ENCODE results near the gene KRT82. TPM values are rescaled to one million over a fixed set of nuclear protein-coding genes. Genes with fewer than 3 reads are reported as not detected.
"Not testable (repeated sequence)": the region's sequence is repeated elsewhere in the genome, so short reads cannot be mapped to it uniquely, and the experiment has no call there.

Gene KRT82
- total RNA-seq, 2 donors from 2014 or later: not detected

- H3K36me3 ChIP-seq: no peaks in the 10 kb centered on the region
These were observed 7.7 kb upstream of the KRT82 start for GRCh38 chr12:52413782-52414345.

DNA sequence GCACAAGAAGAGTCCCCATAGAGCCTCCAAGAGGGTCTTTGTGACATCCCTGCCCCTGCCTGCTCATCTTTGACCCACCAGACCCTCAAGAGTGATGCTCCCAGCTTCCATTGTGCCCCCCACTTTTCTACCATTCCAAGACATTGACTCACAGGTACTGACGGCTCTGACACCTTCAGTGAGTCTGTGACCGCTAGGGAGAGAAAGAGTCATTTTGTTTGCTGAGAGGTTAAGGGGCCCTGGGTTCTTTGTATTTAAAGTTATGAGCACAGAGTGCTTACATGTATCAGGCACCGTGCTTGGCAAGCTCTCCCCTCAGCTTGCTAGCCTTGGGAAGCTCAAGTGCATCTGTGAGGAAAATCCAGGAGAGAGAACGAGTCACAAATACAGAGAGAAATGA, 7.1 kb upstream of the KRT82 start:
- no peaks in the 10 kb centered on the region for H3K36me3 ChIP-seq
- DNase-seq (ENCODE audit: low spot score) (no peak), ATAC-seq (ENCODE audit: insufficient number of reproducible peaks, low FRiP score, low read depth) (no peak)
- no peaks in the 10 kb centered on the region for H3K9me3 ChIP-seq
- no peaks in the 10 kb centered on the region for H3K4me1 ChIP-seq (ENCODE audit: control insufficient read depth in 1 of 2, low read depth in 2 of 2)
- H3K27ac ChIP-seq: no peak overlapping the region
- H3K4me3 ChIP-seq: no peak overlapping the region
- TF ChIP-seq, protein P1, sequence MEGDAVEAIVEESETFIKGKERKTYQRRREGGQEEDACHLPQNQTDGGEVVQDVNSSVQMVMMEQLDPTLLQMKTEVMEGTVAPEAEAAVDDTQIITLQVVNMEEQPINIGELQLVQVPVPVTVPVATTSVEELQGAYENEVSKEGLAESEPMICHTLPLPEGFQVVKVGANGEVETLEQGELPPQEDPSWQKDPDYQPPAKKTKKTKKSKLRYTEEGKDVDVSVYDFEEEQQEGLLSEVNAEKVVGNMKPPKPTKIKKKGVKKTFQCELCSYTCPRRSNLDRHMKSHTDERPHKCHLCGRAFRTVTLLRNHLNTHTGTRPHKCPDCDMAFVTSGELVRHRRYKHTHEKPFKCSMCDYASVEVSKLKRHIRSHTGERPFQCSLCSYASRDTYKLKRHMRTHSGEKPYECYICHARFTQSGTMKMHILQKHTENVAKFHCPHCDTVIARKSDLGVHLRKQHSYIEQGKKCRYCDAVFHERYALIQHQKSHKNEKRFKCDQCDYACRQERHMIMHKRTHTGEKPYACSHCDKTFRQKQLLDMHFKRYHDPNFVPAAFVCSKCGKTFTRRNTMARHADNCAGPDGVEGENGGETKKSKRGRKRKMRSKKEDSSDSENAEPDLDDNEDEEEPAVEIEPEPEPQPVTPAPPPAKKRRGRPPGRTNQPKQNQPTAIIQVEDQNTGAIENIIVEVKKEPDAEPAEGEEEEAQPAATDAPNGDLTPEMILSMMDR (IDR thresholded peaks at IDR 0.05): no peak
- no peaks in the 10 kb centered on the region for H3K27me3 ChIP-seq (replicated peaks; ENCODE audit: insufficient read depth)

More at GRCh38 chr12:52413782-52414345, 7.7 kb upstream of the KRT82 start:
- H3K27ac ChIP-seq: no peak overlapping the region
- H3K9me3 ChIP-seq: no peaks in the 10 kb centered on the region
- H3K4me1 ChIP-seq (ENCODE audit: control insufficient read depth in 1 of 2, low read depth in 2 of 2): no peaks in the 10 kb centered on the region
- DNase-seq (ENCODE audit: low spot score) (no peak), ATAC-seq (ENCODE audit: insufficient number of reproducible peaks, low FRiP score, low read depth) (no peak)
- TF ChIP-seq, protein P1 (IDR thresholded peaks at IDR 0.05): no peak
- no peaks in the 10 kb centered on the region for H3K27me3 ChIP-seq (replicated peaks; ENCODE audit: insufficient read depth)
- no peak overlapping the region for H3K4me3 ChIP-seq

DNA sequence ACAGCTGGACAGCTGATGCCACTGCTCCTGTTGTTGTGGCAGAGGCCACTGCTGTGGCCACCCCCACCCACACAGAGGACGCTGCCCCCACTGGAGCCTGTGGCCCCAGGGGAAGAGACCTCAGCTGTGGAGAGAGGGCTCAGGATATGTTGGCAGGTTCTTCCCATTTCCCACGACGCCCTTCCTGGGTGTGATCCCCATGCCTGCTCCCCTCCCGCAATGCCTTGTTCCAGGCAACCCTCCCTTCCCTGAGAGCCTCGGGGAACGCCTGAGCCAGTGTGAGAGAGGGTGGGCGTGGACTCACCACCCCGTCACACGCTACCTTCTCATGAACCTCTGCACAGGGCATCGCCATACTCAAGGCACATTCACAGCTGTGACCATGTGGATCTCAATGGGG, 5.7 kb upstream of the KRT82 start:
- H3K4me1 ChIP-seq (ENCODE audit: control insufficient read depth in 1 of 2, low read depth in 2 of 2): no peaks in the 10 kb centered on the region
- H3K27me3 ChIP-seq (replicated peaks; ENCODE audit: insufficient read depth): no peaks in the 10 kb centered on the region
- DNase-seq (ENCODE audit: low spot score) (no peak), ATAC-seq (ENCODE audit: insufficient number of reproducible peaks, low FRiP score, low read depth) (no peak)
- no peak overlapping the region for H3K27ac ChIP-seq
- TF ChIP-seq, protein P1 (IDR thresholded peaks at IDR 0.05): no peak
- H3K36me3 ChIP-seq: no peaks in the 10 kb centered on the region
- no peaks in the 10 kb centered on the region for H3K9me3 ChIP-seq
- no peak overlapping the region for H3K4me3 ChIP-seq

GRCh38 chr12:52410589-52411248, 4.6 kb upstream of the KRT82 start:
- not testable (repeated sequence) for H3K9me3 ChIP-seq; ATAC-seq (ENCODE audit: insufficient number of reproducible peaks, low FRiP score, low read depth); H3K27ac ChIP-seq

GRCh38 chr12:52407918-52408317, 1.8 kb upstream of the KRT82 start:
- H3K27me3 ChIP-seq (replicated peaks; ENCODE audit: insufficient read depth): no peaks in the 10 kb centered on the region
- no peak for ATAC-seq (ENCODE audit: insufficient number of reproducible peaks, low FRiP score, low read depth)

More at GRCh38 chr12:52410589-52411248, 4.6 kb upstream of the KRT82 start:
- not testable (repeated sequence) for H3K36me3 ChIP-seq; H3K27me3 ChIP-seq (replicated peaks; ENCODE audit: insufficient read depth); H3K4me3 ChIP-seq; H3K4me1 ChIP-seq (ENCODE audit: control insufficient read depth in 1 of 2, low read depth in 2 of 2); DNase-seq (ENCODE audit: low spot score)

More at GRCh38 chr12:52407918-52408317, 1.8 kb upstream of the KRT82 start:
- no peak overlapping the region for H3K4me3 ChIP-seq
- no peaks in the 10 kb centered on the region for H3K9me3 ChIP-seq
- no peaks in the 10 kb centered on the region for H3K4me1 ChIP-seq (ENCODE audit: control insufficient read depth in 1 of 2, low read depth in 2 of 2)
- TF ChIP-seq, protein P1 (IDR thresholded peaks at IDR 0.05): no peak
- no peak overlapping the region for H3K27ac ChIP-seq
- H3K36me3 ChIP-seq: no peaks in the 10 kb centered on the region
- no peak for DNase-seq (ENCODE audit: low spot score)

Measured in thoracic aorta (tissue), 2 donors.